Lower leg skin (tissue), 4 donors: ENCODE results near the gene TGOLN2. TPM values are rescaled to one million over a fixed set of nuclear protein-coding genes. Genes with fewer than 3 reads are reported as not detected.

Experiments used
- DNase-seq, 2 donors: peaks; one replicate each; pipeline ENCODE4 v3.0.0-alpha.2; 2019; ENCODE audit warnings: low spot score in 2 of 2
- H3K4me3 ChIP-seq: fragments of 200-600 bp; sonication (generic); 2 replicates; pipeline ENCODE4 v1.5.1; 2017; ENCODE audit warnings: mild to moderate bottlenecking, low read depth; ENCODE audit not compliant: poor library complexity, severe bottlenecking
- CTCF ChIP-seq, 3 donors: fragments of 450-650 bp; IDR thresholded peaks; one replicate each; pipeline ENCODE4 v1.5.1; 2016; ENCODE audit warnings: antibody characterized with exemption in 3 of 3, mild to moderate bottlenecking in 3 of 3, moderate library complexity in 2 of 3
- POLR2A ChIP-seq, 2 donors: fragments of 450-650 bp; IDR thresholded peaks; one replicate each; pipeline ENCODE4 v1.6.1; 2016 to 2017; ENCODE audit warnings: antibody characterized with exemption in 2 of 2, mild to moderate bottlenecking in 1 of 2, moderate library complexity in 1 of 2
- WGBS, 2 donors: methylation state at CpG; one replicate each; pipeline ENCODE4 v1.1.5; 2018; 5-methylcytosine and 5-hydroxymethylcytosine counted together
- intact Hi-C: fragments of 100-400 bp; cut with DNase I; formaldehyde crosslinking; loops from one replicate; pipeline ENCODE4 v1.15.0; 2023; ENCODE audit warnings: low total_unique reads
- total RNA-seq, 4 donors: library from RNA; depleted of rRNA; stranded (reverse); fragments of >200 nt; gene quantifications; one replicate each; pipeline ENCODE4 v1.1.0, GENCODE V29; 2016

Gene TGOLN2
- total RNA-seq: 10 to 100 TPM; 57.3 to 90.4 (median 82.3) TPM

GRCh38 chr2:85327822-85328617 is at the start of gene TGOLN2:
Gene TGOLN2 (minus strand): TSS chr2:85327989. CDS start chr2:85327962, 27 bp downstream.
- WGBS, 2 donors: 0 to 1% methylated on average over 41 to 57 of the region's 57 CpGs
- intact Hi-C loops: no loop called here
- H3K4me3 ChIP-seq: peak within 1 kb of the TSS; percentile 66
- TF ChIP-seq CTCF (IDR thresholded peaks at IDR 0.05) (no peak), POLR2A (IDR thresholded peaks at IDR 0.05) (peak in 1 of 2 donors; percentile 90)
- DNase-seq: peak; percentile 90 to 98

GRCh38 chr2:85377083-85377482 is 49.3 kb upstream of the TGOLN2 start:
- intact Hi-C loops: no loop called here
- no peak overlapping the region for H3K4me3 ChIP-seq
- TF ChIP-seq CTCF (IDR thresholded peaks at IDR 0.05): no peak
- no peak for TF ChIP-seq POLR2A (IDR thresholded peaks at IDR 0.05)
- 73 to 77% methylated on average over 11 of the region's 11 CpGs for WGBS, 2 donors
- DNase-seq: no peak

GRCh38 chr2:85376291-85377065 is 48.7 kb upstream of the TGOLN2 start:
- WGBS, 2 donors: 90 to 95% methylated on average over 5 of the region's 5 CpGs
- DNase-seq: no peak
- TF ChIP-seq POLR2A (IDR thresholded peaks at IDR 0.05): no peak
- TF ChIP-seq CTCF (IDR thresholded peaks at IDR 0.05): no peak
- no peak overlapping the region for H3K4me3 ChIP-seq
- intact Hi-C loops: no loop called here

- WGBS, 2 donors: 97 to 98% methylated on average over 11 of the region's 11 CpGs
- TF ChIP-seq CTCF (IDR thresholded peaks at IDR 0.05) (no peak), POLR2A (IDR thresholded peaks at IDR 0.05) (no peak)
- DNase-seq: no peak
- intact Hi-C loops: no loop called here
- H3K4me3 ChIP-seq: no peak overlapping the region
These were observed 43.3 kb upstream of the TGOLN2 start for GRCh38 chr2:85371045-85371444.

- H3K4me3 ChIP-seq: no peak overlapping the region
- DNase-seq: no peak
- intact Hi-C loops: no loop called here
- TF ChIP-seq POLR2A (IDR thresholded peaks at IDR 0.05) (no peak), CTCF (IDR thresholded peaks at IDR 0.05) (no peak)
- 73 to 76% methylated on average over 5 of the region's 5 CpGs for WGBS, 2 donors
These were observed 41.7 kb upstream of the TGOLN2 start for GRCh38 chr2:85369500-85369899.
